Measurements from ENCODE around the gene C1orf21. TPM values are rescaled to one million over a fixed set of nuclear protein-coding genes. Genes with fewer than 3 reads are reported as not detected.

Gene C1orf21
- polyA plus RNA-seq, 1 of the 3 experiments (the other 2 are of a cell fraction), result 4.8 TPM

DNA sequence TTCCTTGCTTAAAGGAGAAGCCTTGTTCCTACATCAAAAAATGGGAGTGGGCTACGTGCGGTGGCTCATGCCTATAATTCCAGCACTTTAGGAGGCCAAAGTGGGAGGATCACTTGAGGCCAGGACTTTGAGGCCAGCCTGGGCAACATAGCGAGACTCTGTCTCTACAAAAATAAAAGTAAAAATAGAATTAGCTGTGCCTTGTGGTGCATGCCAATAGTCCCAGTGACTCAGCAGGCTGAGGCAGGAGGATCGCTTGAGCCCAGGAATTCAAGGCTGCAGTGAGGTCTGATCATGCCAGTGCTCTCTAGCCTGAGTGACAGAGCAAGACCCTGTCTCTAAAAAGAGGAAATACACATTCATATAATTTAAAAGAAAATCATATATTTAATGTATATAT, 127.1 kb downstream of the C1orf21 start (continued):
- no peak for TF ChIP-seq NRF1 (IDR thresholded peaks at IDR 0.05; ENCODE audit: low read depth, low read length)
- TF ChIP-seq FOSL2 (IDR thresholded peaks at IDR 0.05; ENCODE audit: borderline replicate concordance, low read depth), result peak; percentile 40; the same call in 1 of the 2 replicates
- TF ChIP-seq TAF1 (IDR thresholded peaks at IDR 0.05; ENCODE audit: borderline replicate concordance, low read depth, low read length), result no peak
- TF ChIP-seq CHD2 (IDR thresholded peaks at IDR 0.05; ENCODE audit: low read length, partially characterized antibody), result no peak
- peak; percentile 34; the same call in 1 of the 2 replicates for TF ChIP-seq JUND (IDR thresholded peaks at IDR 0.05)
- TF ChIP-seq USF1 (IDR thresholded peaks at IDR 0.05; ENCODE audit: borderline replicate concordance, low read depth), result no peak

GRCh38 chr1:184514447-184514846, 127.6 kb downstream of the C1orf21 start:
- Histone ChIP-seq H3K36me3 (replicated peaks in 1 of 2; ENCODE audit: control insufficient read depth in 1 of 2, insufficient read depth in 2 of 2, low read length in 1 of 2) (peaks cover 8 to 13% of the 10 kb centered on the region in 2 experiments), H3K79me2 (ENCODE audit: insufficient read depth) (no peaks in the 10 kb centered on the region), H3K4me2 (no peak overlapping the region), H4K20me1 (ENCODE audit: insufficient read depth) (no peaks in the 10 kb centered on the region), H2AFZ (ENCODE audit: low read depth) (no peak overlapping the region), H3K4me1 (ENCODE audit: control insufficient read depth in 1 of 2, insufficient read depth in 2 of 2, low read depth in 1 of 2, low read length in 1 of 2) (peaks cover 0 to 5% of the 10 kb centered on the region in 2 experiments; a peak in 3 of 4 replicates), H3K9me2 (no peaks in the 10 kb centered on the region), H3K27ac (ENCODE audit: low read depth in 2 of 2, low read length in 1 of 2) (peak overlapping the region in 1 of 2 experiments; percentile 6; a peak in 1 of 4 replicates), H3K27me3 (ENCODE audit: insufficient read depth) (no peaks in the 10 kb centered on the region), H3K4me3 (ENCODE audit: low read depth in 2 of 2, low read length in 1 of 2) (no peak overlapping the region), H3K9ac (no peak overlapping the region), H3F3A (replicated peaks; ENCODE audit: insufficient read depth) (no peaks in the 10 kb centered on the region), H3K9me3 (no peaks in the 10 kb centered on the region)
- no peak for TF ChIP-seq RFX5 (IDR thresholded peaks at IDR 0.05; ENCODE audit: low read length)
- TF ChIP-seq TEAD4 (IDR thresholded peaks at IDR 0.05; ENCODE audit: borderline replicate concordance, insufficient read depth), result no peak
- ChIA-PET CTCF (no interaction called here), POLR2A (no interaction called here)
- 90% methylated on average over 2 of the region's 2 CpGs for WGBS (ENCODE audit: low lambda C conversion rate)
- no peak for DNase-seq

- TF ChIP-seq, protein P1, sequence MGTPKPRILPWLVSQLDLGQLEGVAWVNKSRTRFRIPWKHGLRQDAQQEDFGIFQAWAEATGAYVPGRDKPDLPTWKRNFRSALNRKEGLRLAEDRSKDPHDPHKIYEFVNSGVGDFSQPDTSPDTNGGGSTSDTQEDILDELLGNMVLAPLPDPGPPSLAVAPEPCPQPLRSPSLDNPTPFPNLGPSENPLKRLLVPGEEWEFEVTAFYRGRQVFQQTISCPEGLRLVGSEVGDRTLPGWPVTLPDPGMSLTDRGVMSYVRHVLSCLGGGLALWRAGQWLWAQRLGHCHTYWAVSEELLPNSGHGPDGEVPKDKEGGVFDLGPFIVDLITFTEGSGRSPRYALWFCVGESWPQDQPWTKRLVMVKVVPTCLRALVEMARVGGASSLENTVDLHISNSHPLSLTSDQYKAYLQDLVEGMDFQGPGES (IDR thresholded peaks at IDR 0.05; ENCODE audit: low read depth, low read length), result no peak
- no peak for TF ChIP-seq SIN3A (IDR thresholded peaks at IDR 0.05; ENCODE audit: borderline replicate concordance, low read depth, low read length)
- no peak for TF ChIP-seq CTCF (IDR thresholded peaks at IDR 0.05)
- POLR2A ChIA-PET, result no interaction called here
- no peak for DNase-seq
- no peaks in the 10 kb centered on the region for H3K9me2 ChIP-seq
- no peak overlapping the region for H3K4me2 ChIP-seq
- H2AFZ ChIP-seq (ENCODE audit: low read depth), result no peak overlapping the region
- H3K9me3 ChIP-seq, result no peaks in the 10 kb centered on the region
- no peaks in the 10 kb centered on the region for H3F3A ChIP-seq (replicated peaks; ENCODE audit: insufficient read depth)
- H3K4me1 ChIP-seq (ENCODE audit: control insufficient read depth in 1 of 2, insufficient read depth in 2 of 2, low read depth in 1 of 2, low read length in 1 of 2), result peaks cover 0 to 5% of the 10 kb centered on the region in 2 experiments; a peak in 3 of 4 replicates
- H3K9ac ChIP-seq, result no peak overlapping the region
- CTCF ChIA-PET, result interaction anchor here (2.0 kb wide), 1 partner anchor 24 kb away, joined by 5 read pairs; no protein-coding TSS in a partner anchor
- no peak overlapping the region for H3K4me3 ChIP-seq (ENCODE audit: low read depth in 2 of 2, low read length in 1 of 2)
- H3K36me3 ChIP-seq (replicated peaks in 1 of 2; ENCODE audit: control insufficient read depth in 1 of 2, insufficient read depth in 2 of 2, low read length in 1 of 2), result peaks cover 0 to 6% of the 10 kb centered on the region in 2 experiments
- no peak overlapping the region for H3K27ac ChIP-seq (ENCODE audit: low read depth in 2 of 2, low read length in 1 of 2)
- no peaks in the 10 kb centered on the region for H3K27me3 ChIP-seq (ENCODE audit: insufficient read depth)
- H3K79me2 ChIP-seq (ENCODE audit: insufficient read depth), result no peaks in the 10 kb centered on the region; the same call in 1 of the 2 replicates
- no peaks in the 10 kb centered on the region for H4K20me1 ChIP-seq (ENCODE audit: insufficient read depth)
Measured at GRCh38 chr1:184517130-184517529, 130.3 kb downstream of the C1orf21 start.

Measured in SK-N-SH (cell line).